ENCODE measurements around the gene STEAP2.
"Not testable (repeated sequence)": the region's sequence is repeated elsewhere in the genome, so short reads cannot be mapped to it uniquely, and the experiment has no call there.

The STEAP2 gene

DNA sequence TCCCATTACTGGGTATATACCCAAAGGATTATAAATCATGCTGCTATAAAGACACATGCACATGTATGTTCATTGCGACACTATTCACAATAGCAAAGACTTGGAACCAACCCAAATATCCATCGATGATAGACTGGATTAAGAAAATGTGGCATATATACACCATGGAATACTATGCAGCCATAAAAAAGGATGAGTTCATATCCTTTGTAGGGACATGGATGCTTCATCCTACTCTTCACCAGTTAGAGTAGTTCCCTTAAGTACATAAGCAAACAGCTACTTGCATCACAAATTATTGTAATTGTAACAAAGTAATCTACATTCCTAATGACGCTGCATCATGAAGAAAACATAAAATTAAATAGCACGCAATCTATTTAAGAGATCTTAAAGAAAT, 25.2 kb upstream of the STEAP2 start:
- not testable (repeated sequence) for H4K8ac ChIP-seq (ENCODE audit: low read depth, low read length); H4K12ac ChIP-seq (ENCODE audit: low read depth, low read length); H3K14ac ChIP-seq (ENCODE audit: low read length); H2AFZ ChIP-seq (ENCODE audit: insufficient read depth, low read length, poor library complexity); H3K18ac ChIP-seq (ENCODE audit: low read length); H3K79me1 ChIP-seq (ENCODE audit: low read length); H2AK5ac ChIP-seq (ENCODE audit: low read length); H3K9me3 ChIP-seq (ENCODE audit: insufficient read depth, low read depth, low read length); H3K23ac ChIP-seq (ENCODE audit: low read length); H2BK120ac ChIP-seq (ENCODE audit: insufficient read depth, low read length, poor library complexity); H3K36me3 ChIP-seq (ENCODE audit: control insufficient read depth in 1 of 2, insufficient read depth in 2 of 2, low read length in 2 of 2); H4K91ac ChIP-seq (ENCODE audit: low read depth, low read length); H3K4me1 ChIP-seq (ENCODE audit: control insufficient read depth in 1 of 2, insufficient read depth in 2 of 2, low read length in 2 of 2); H3K4ac ChIP-seq (ENCODE audit: low read depth, low read length); H2BK12ac ChIP-seq (ENCODE audit: low read length); H2BK5ac ChIP-seq (ENCODE audit: low read depth, low read length, poor library complexity); H3K4me2 ChIP-seq (ENCODE audit: low read length); H3K27ac ChIP-seq (ENCODE audit: low read depth, low read length); H3K27me3 ChIP-seq (ENCODE audit: insufficient read depth, low read length); H3K79me2 ChIP-seq (ENCODE audit: control insufficient read depth, insufficient read depth, low read length, poor library complexity); H3K9ac ChIP-seq (ENCODE audit: low read length); H3K4me3 ChIP-seq (ENCODE audit: low read depth, low read length); DNase-seq
- WGBS (ENCODE audit: extremely low coverage, insufficient coverage, insufficient read length) = no CpG with 5 or more reads among the region's 4 CpGs

DNA sequence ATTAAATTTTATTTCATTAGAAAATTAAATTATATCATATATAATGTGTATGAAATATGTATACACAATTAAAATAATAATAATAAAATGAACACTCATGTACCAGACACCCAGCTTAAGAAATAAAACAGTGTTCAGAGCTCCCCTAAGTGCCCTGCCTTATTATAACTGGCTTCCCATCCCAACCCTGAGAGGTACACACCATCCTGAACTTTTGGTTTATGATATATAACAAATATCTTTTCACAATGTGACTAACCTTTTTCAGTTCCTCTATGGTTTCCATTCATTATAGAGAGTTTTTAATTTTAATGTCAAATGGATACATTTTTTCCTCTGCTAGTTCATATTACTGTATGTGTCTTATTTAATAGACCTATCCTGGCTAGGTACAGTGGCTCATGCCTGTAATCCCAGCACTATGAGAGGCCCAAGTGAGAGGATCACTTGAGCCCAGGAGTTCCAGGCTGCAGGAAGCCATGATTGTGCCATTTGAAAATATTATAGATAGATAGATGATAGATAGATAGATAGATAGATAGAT, 24.0 kb upstream of the STEAP2 start:
- peaks cover 2% of the 10 kb centered on the region for H3K9me3 ChIP-seq (ENCODE audit: insufficient read depth, low read depth, low read length)
- H3K27ac ChIP-seq (ENCODE audit: low read depth, low read length) = no peak overlapping the region
- no peak overlapping the region for H3K4me3 ChIP-seq (ENCODE audit: low read depth, low read length)
- H2AK5ac ChIP-seq (ENCODE audit: low read length) = no peak overlapping the region
- no peak for DNase-seq
- no peaks in the 10 kb centered on the region for H3K27me3 ChIP-seq (ENCODE audit: insufficient read depth, low read length)
- no peak overlapping the region for H4K91ac ChIP-seq (ENCODE audit: low read depth, low read length)
- H3K36me3 ChIP-seq (ENCODE audit: control insufficient read depth in 1 of 2, insufficient read depth in 2 of 2, low read length in 2 of 2) = no peaks in the 10 kb centered on the region
- no peak overlapping the region for H4K8ac ChIP-seq (ENCODE audit: low read depth, low read length)
- H3K23ac ChIP-seq (ENCODE audit: low read length) = no peak overlapping the region
- no peak overlapping the region for H2BK5ac ChIP-seq (ENCODE audit: low read depth, low read length, poor library complexity)
- no peak overlapping the region for H3K4ac ChIP-seq (ENCODE audit: low read depth, low read length)
- H4K12ac ChIP-seq (ENCODE audit: low read depth, low read length) = no peak overlapping the region
- H2BK120ac ChIP-seq (ENCODE audit: insufficient read depth, low read length, poor library complexity) = no peak overlapping the region
- no peaks in the 10 kb centered on the region for H3K79me1 ChIP-seq (ENCODE audit: low read length)
- H3K79me2 ChIP-seq (ENCODE audit: control insufficient read depth, insufficient read depth, low read length, poor library complexity) = no peaks in the 10 kb centered on the region
- H3K14ac ChIP-seq (ENCODE audit: low read length) = no peak overlapping the region
- H2AFZ ChIP-seq (ENCODE audit: insufficient read depth, low read length, poor library complexity) = no peak overlapping the region
- H3K4me1 ChIP-seq (ENCODE audit: control insufficient read depth in 1 of 2, insufficient read depth in 2 of 2, low read length in 2 of 2) = no peaks in the 10 kb centered on the region
- H2BK12ac ChIP-seq (ENCODE audit: low read length) = no peak overlapping the region
- H3K18ac ChIP-seq (ENCODE audit: low read length) = no peak overlapping the region
- no peak overlapping the region for H3K4me2 ChIP-seq (ENCODE audit: low read length)
- no peak overlapping the region for H3K9ac ChIP-seq (ENCODE audit: low read length)

DNA sequence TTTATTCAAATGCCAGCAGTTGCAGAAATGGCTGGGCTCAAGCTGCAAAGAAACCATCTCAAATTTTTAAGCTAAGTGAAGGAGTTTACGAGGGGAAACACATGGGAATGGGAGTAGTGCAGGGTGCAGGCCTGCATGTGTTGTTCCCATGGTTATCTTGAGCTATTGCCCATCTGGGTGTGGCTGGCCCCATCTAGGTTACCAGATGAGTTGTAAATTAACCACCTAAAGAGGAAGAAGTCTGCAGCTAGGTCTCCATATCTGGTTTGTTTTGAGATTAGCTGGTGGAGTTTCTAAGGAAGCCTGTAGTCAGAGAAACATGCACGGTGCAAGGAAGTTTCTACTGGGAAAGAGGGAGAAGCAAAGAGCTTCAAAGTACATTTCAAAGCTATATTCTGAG, 23.3 kb upstream of the STEAP2 start:
- Histone ChIP-seq H3K79me1 (ENCODE audit: low read length) (no peaks in the 10 kb centered on the region), H2BK120ac (ENCODE audit: insufficient read depth, low read length, poor library complexity) (no peak overlapping the region), H3K9me3 (ENCODE audit: insufficient read depth, low read depth, low read length) (peaks cover 2% of the 10 kb centered on the region), H4K91ac (ENCODE audit: low read depth, low read length) (no peak overlapping the region), H4K12ac (ENCODE audit: low read depth, low read length) (no peak overlapping the region), H3K18ac (ENCODE audit: low read length) (no peak overlapping the region), H3K4me1 (ENCODE audit: control insufficient read depth in 1 of 2, insufficient read depth in 2 of 2, low read length in 2 of 2) (no peaks in the 10 kb centered on the region), H3K4ac (ENCODE audit: low read depth, low read length) (no peak overlapping the region), H3K14ac (ENCODE audit: low read length) (no peak overlapping the region), H2BK5ac (ENCODE audit: low read depth, low read length, poor library complexity) (no peak overlapping the region), H3K27ac (ENCODE audit: low read depth, low read length) (no peak overlapping the region), H2AK5ac (ENCODE audit: low read length) (no peak overlapping the region), H3K4me3 (ENCODE audit: low read depth, low read length) (no peak overlapping the region), H3K27me3 (ENCODE audit: insufficient read depth, low read length) (no peaks in the 10 kb centered on the region), H3K23ac (ENCODE audit: low read length) (no peak overlapping the region), H3K36me3 (ENCODE audit: control insufficient read depth in 1 of 2, insufficient read depth in 2 of 2, low read length in 2 of 2) (no peaks in the 10 kb centered on the region), H3K9ac (ENCODE audit: low read length) (no peak overlapping the region), H2AFZ (ENCODE audit: insufficient read depth, low read length, poor library complexity) (no peak overlapping the region), H4K8ac (ENCODE audit: low read depth, low read length) (no peak overlapping the region), H2BK12ac (ENCODE audit: low read length) (no peak overlapping the region), H3K4me2 (ENCODE audit: low read length) (no peak overlapping the region), H3K79me2 (ENCODE audit: control insufficient read depth, insufficient read depth, low read length, poor library complexity) (no peaks in the 10 kb centered on the region)
- WGBS (ENCODE audit: extremely low coverage, insufficient coverage, insufficient read length) = no CpG with 5 or more reads among the region's 2 CpGs
- no peak for DNase-seq

DNA sequence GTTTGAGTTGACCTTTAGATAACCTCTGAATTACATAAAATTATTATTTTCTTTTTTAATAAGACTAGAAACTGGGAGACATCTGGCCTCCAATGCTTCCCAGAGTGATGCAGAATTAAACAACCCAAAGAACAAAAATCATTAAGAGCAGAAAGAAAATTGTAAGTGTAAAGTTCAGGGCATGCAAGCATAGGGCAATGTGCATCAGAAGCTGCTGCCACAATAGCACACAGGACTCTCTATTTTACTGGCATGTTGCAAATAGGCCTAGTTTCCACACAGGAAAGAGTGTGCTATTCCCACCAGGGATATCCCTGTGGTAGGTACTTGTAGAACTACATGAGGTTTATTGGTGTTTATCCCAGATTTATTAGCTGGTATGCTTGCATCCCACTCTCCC, 20.5 kb upstream of the STEAP2 start:
- no peak overlapping the region for H2AK5ac ChIP-seq (ENCODE audit: low read length)
- no peak overlapping the region for H3K27ac ChIP-seq (ENCODE audit: low read depth, low read length)
- H3K9me3 ChIP-seq (ENCODE audit: insufficient read depth, low read depth, low read length) = peaks cover 2% of the 10 kb centered on the region
- DNase-seq = no peak
- H4K91ac ChIP-seq (ENCODE audit: low read depth, low read length) = no peak overlapping the region
- H3K4me2 ChIP-seq (ENCODE audit: low read length) = no peak overlapping the region
- H3K27me3 ChIP-seq (ENCODE audit: insufficient read depth, low read length) = no peaks in the 10 kb centered on the region
- H3K36me3 ChIP-seq (ENCODE audit: control insufficient read depth in 1 of 2, insufficient read depth in 2 of 2, low read length in 2 of 2) = no peaks in the 10 kb centered on the region
- no peak overlapping the region for H4K12ac ChIP-seq (ENCODE audit: low read depth, low read length)
- H3K18ac ChIP-seq (ENCODE audit: low read length) = no peak overlapping the region
- H2AFZ ChIP-seq (ENCODE audit: insufficient read depth, low read length, poor library complexity) = no peak overlapping the region
- no peak overlapping the region for H3K9ac ChIP-seq (ENCODE audit: low read length)
- no peak overlapping the region for H2BK5ac ChIP-seq (ENCODE audit: low read depth, low read length, poor library complexity)
- no peaks in the 10 kb centered on the region for H3K79me2 ChIP-seq (ENCODE audit: control insufficient read depth, insufficient read depth, low read length, poor library complexity)
- H3K79me1 ChIP-seq (ENCODE audit: low read length) = no peaks in the 10 kb centered on the region
- H4K8ac ChIP-seq (ENCODE audit: low read depth, low read length) = no peak overlapping the region
- H3K23ac ChIP-seq (ENCODE audit: low read length) = no peak overlapping the region
- H3K4me1 ChIP-seq (ENCODE audit: control insufficient read depth in 1 of 2, insufficient read depth in 2 of 2, low read length in 2 of 2) = no peaks in the 10 kb centered on the region
- no peak overlapping the region for H2BK120ac ChIP-seq (ENCODE audit: insufficient read depth, low read length, poor library complexity)
- no peak overlapping the region for H3K4ac ChIP-seq (ENCODE audit: low read depth, low read length)
- H3K4me3 ChIP-seq (ENCODE audit: low read depth, low read length) = no peak overlapping the region
- no peak overlapping the region for H2BK12ac ChIP-seq (ENCODE audit: low read length)
- H3K14ac ChIP-seq (ENCODE audit: low read length) = no peak overlapping the region
